DOHH2 (cell line): Measurements from ENCODE around the gene SDC4.
A peak's percentile ranks its signal among the peaks of the same experiment; 100 is the strongest.

Source experiments
- H3F3A ChIP-seq: fragments of 200-600 bp; sonication (generic), shearing (Covaris generic); 2 replicates; pipeline ENCODE4 v1.6.0; 2016; ENCODE audit warnings: antibody characterized with exemption, mild to moderate bottlenecking; ENCODE audit not compliant: control insufficient read depth, insufficient read depth
- H3K27ac ChIP-seq: fragments of 200-600 bp; sonication (generic); 2 replicates; pipeline ENCODE4 v1.5.1; 2014; ENCODE audit warnings: low read depth, mild to moderate bottlenecking, low read length, moderate library complexity
- H3K27me3 ChIP-seq: fragments of 200-600 bp; sonication (generic); 2 replicates; pipeline ENCODE4 v1.6.1; 2014; ENCODE audit warnings: mild to moderate bottlenecking, low read length, mixed read lengths; ENCODE audit not compliant: control insufficient read depth
- H3K36me3 ChIP-seq: fragments of 200-600 bp; sonication (generic); 2 replicates; pipeline ENCODE4 v1.6.1; 2014; ENCODE audit warnings: mild to moderate bottlenecking, low read length, moderate library complexity, mixed read lengths; ENCODE audit not compliant: control insufficient read depth
- H3K4me1 ChIP-seq: fragments of 200-600 bp; sonication (generic); 2 replicates; pipeline ENCODE4 v1.6.1; 2014; ENCODE audit warnings: mild to moderate bottlenecking, low read length, mixed read lengths; ENCODE audit not compliant: control insufficient read depth
- H3K4me2 ChIP-seq: fragments of 200-600 bp; sonication (generic); 2 replicates; pipeline ENCODE4 v1.6.0; 2014; ENCODE audit warnings: mild to moderate bottlenecking, low read length, moderate library complexity
- H3K4me3 ChIP-seq: fragments of 200-600 bp; sonication (generic); 2 replicates; pipeline ENCODE4 v1.5.1; 2014; ENCODE audit warnings: mild to moderate bottlenecking, low read length, mixed read lengths
- H3K79me2 ChIP-seq: fragments of 200-600 bp; sonication (generic); 2 replicates; pipeline ENCODE4 v1.6.1; 2014; ENCODE audit warnings: mild to moderate bottlenecking, low read length, mixed read lengths; ENCODE audit not compliant: control insufficient read depth
- H3K9me2 ChIP-seq: fragments of 200-600 bp; sonication (generic); replicated peaks from 2 replicates; pipeline ENCODE4 v1.6.1; 2014; ENCODE audit warnings: mild to moderate bottlenecking, low read length, mixed read lengths; ENCODE audit not compliant: control insufficient read depth
- H3K9me3 ChIP-seq: fragments of 200-600 bp; sonication (generic); 2 replicates; pipeline ENCODE4 v1.6.1; 2014; ENCODE audit warnings: antibody characterized with exemption, low read length, mixed read lengths; ENCODE audit not compliant: control insufficient read depth, insufficient read depth
- H4K20me1 ChIP-seq: fragments of 200-600 bp; sonication (generic); 2 replicates; pipeline ENCODE4 v1.6.0; 2014; ENCODE audit warnings: low read depth, mild to moderate bottlenecking, antibody characterized with exemption, low read length, moderate library complexity; ENCODE audit not compliant: control insufficient read depth, insufficient read depth
- EZH2phosphoT487 ChIP-seq: fragments of 200-600 bp; sonication (generic); IDR thresholded peaks from 2 replicates; pipeline ENCODE4 v1.6.1; 2017; ENCODE audit warnings: borderline replicate concordance, mild to moderate bottlenecking, antibody characterized with exemption, low read length, moderate library complexity, mixed read lengths
- TF ChIP-seq, protein P1 (sequence below): fragments of 200-600 bp; sonication (generic); IDR thresholded peaks from one replicate; pipeline ENCODE4 v1.5.1; 2014; ENCODE audit warnings: antibody characterized with exemption, mild to moderate bottlenecking, low read depth, low read length; ENCODE audit not compliant: poor library complexity, severe bottlenecking

The SDC4 gene

DNA sequence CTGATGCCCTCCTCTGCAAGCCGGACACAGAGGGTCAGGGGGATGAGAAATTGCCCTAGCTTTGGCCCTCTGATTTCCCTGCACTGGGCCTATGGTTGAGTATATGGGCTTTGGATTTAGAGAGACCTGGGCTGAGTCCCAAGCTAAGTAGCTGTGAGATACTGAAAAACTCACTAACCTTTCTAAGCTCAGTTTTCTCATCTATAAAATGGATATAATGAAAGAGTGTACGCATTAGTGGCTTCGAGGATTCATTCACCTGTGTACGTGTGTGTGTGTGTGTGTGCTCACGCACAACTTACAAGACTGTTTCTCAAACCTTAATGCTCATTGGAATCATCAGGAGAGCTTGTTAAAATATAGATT, 54.2 kb downstream of the SDC4 start:
- Histone ChIP-seq H3K27me3 (peaks cover 6% of the 10 kb centered on the region; the same call in 1 of the 2 replicates), H3K27ac (no peak overlapping the region), H3F3A (no peaks in the 10 kb centered on the region), H3K79me2 (no peaks in the 10 kb centered on the region), H3K4me1 (no peaks in the 10 kb centered on the region), H3K9me3 (no peaks in the 10 kb centered on the region), H3K9me2 (no peaks in the 10 kb centered on the region), H3K4me2 (no peak overlapping the region), H4K20me1 (no peaks in the 10 kb centered on the region), H3K4me3 (no peak overlapping the region), H3K36me3 (no peaks in the 10 kb centered on the region)
- TF ChIP-seq, protein P1, sequence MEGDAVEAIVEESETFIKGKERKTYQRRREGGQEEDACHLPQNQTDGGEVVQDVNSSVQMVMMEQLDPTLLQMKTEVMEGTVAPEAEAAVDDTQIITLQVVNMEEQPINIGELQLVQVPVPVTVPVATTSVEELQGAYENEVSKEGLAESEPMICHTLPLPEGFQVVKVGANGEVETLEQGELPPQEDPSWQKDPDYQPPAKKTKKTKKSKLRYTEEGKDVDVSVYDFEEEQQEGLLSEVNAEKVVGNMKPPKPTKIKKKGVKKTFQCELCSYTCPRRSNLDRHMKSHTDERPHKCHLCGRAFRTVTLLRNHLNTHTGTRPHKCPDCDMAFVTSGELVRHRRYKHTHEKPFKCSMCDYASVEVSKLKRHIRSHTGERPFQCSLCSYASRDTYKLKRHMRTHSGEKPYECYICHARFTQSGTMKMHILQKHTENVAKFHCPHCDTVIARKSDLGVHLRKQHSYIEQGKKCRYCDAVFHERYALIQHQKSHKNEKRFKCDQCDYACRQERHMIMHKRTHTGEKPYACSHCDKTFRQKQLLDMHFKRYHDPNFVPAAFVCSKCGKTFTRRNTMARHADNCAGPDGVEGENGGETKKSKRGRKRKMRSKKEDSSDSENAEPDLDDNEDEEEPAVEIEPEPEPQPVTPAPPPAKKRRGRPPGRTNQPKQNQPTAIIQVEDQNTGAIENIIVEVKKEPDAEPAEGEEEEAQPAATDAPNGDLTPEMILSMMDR, result peak; percentile 50
- TF ChIP-seq EZH2phosphoT487, result no peak

DNA sequence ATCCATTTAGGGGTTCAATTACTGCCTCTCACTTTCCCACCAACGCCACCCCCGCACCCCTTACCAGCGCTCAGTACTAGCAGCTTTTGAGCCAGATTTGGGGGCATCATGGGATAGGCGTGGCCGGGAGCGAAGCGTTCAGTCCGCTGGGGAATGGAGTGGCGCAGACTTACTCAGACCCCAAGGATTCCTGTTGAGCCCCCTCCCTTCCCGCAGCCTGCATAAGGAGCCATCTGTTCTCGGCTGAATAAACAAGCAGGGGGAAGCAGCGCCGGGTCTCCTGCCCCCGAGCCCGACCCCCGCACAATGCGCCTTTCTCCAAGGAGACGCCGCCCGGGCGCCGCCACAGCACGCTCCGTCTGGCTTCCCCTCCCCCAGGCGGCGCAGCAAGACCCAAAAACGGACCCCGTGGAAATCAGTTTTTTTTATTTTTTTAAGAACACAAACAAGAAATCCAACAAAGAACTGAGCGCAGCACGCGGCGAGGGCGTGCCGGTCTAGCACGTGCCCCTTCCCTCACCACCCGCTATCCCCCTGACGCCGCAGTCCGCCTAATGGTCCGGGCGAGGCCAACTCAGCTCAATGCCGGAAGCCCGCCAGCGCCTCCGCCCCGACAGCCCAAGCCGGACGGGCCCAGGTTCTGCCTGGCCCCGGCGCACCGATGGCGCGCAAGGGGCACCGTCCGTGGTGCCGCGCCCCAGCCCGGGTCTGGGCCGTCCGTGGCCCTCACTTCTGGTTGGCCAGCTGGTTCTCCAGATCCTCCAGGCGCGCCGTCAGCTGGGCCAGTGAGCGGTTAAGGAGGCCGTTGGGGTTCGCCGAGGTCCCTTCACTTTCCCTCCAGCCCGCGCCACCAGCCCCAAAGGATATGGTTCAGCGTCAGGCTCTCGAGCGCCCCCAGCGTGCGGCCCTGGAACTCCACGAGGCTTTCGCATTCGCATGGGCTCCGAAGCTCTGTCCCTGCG, 54.9 kb downstream of the SDC4 start:
- Histone ChIP-seq H3K79me2 (no peaks in the 10 kb centered on the region), H3K4me2 (0 out of 2 replicates have a peak overlapping the region, but pooled peaks have one; percentile 11), H3K9me2 (no peaks in the 10 kb centered on the region), H3K27me3 (peaks cover 6% of the 10 kb centered on the region; the same call in 1 of the 2 replicates), H3K4me1 (no peaks in the 10 kb centered on the region), H4K20me1 (no peaks in the 10 kb centered on the region), H3K36me3 (no peaks in the 10 kb centered on the region), H3K27ac (no peak overlapping the region), H3F3A (no peaks in the 10 kb centered on the region), H3K9me3 (no peaks in the 10 kb centered on the region), H3K4me3 (no peak overlapping the region)
- TF ChIP-seq EZH2phosphoT487, result no peak
- TF ChIP-seq, protein P1, result peak; percentile 88

DNA sequence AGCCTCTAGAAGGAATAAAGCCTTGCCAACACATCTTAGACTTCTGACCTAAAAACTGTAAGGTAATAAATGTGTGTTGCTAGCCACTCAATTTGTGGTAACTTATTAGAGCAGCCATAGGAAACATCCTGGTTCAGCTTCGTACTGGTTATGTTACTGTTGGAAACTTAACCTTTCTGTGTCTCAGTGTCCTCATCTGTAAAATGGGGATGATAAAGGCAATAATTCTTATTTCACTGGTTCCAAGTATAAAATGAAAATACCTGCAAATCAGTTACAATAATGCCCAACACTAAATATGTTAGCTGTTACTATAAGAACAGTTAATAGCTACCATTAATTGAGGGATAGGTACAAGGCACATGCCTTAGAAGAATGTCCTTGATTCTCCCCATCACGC, 55.9 kb downstream of the SDC4 start:
- Histone ChIP-seq H3K27me3 (peaks cover 6% of the 10 kb centered on the region; the same call in 1 of the 2 replicates), H3K4me2 (no peak overlapping the region), H4K20me1 (no peaks in the 10 kb centered on the region), H3F3A (no peaks in the 10 kb centered on the region), H3K36me3 (no peaks in the 10 kb centered on the region), H3K4me1 (no peaks in the 10 kb centered on the region), H3K9me3 (no peaks in the 10 kb centered on the region), H3K9me2 (no peaks in the 10 kb centered on the region), H3K4me3 (no peak overlapping the region), H3K79me2 (no peaks in the 10 kb centered on the region), H3K27ac (no peak overlapping the region)
- TF ChIP-seq EZH2phosphoT487, result no peak

DNA sequence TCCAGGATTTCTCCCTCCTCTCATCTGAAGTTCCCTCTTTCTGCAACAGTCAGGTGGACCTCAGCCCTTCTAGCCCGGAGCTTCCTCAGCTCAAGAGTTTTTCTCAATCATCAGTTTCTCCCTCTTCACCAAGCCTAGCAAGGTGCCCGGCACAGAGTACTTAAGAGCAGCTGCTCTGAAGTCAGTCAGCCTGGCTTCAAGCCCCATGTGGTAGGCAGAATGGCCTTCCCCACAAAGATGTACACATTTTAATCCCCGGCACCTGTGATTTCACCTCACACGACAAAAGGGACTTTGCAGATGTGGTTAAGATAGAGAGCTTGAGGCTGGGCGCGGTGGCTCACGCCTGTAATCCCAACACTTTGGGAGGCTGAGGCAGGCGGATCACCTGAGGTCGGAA, 56.7 kb downstream of the SDC4 start:
- Histone ChIP-seq H4K20me1 (no peaks in the 10 kb centered on the region), H3F3A (no peaks in the 10 kb centered on the region), H3K79me2 (no peaks in the 10 kb centered on the region), H3K36me3 (no peaks in the 10 kb centered on the region), H3K4me3 (no peak overlapping the region), H3K9me3 (no peaks in the 10 kb centered on the region), H3K4me1 (no peaks in the 10 kb centered on the region), H3K4me2 (no peak overlapping the region), H3K27ac (no peak overlapping the region), H3K27me3 (peaks cover 6% of the 10 kb centered on the region; the same call in 1 of the 2 replicates), H3K9me2 (no peaks in the 10 kb centered on the region)
- TF ChIP-seq, protein P1, result no peak
- TF ChIP-seq EZH2phosphoT487, result no peak
